ENCODE results near the gene LRMDA. TPM values are rescaled to one million over a fixed set of nuclear protein-coding genes. Genes with fewer than 3 reads are reported as not detected.

The LRMDA gene
- total RNA-seq, 2 donors from 2014 or later: 12.2 to 25.4 TPM

- Histone ChIP-seq H3K27me3 (no peaks in the 10 kb centered on the region), H3K4me3 (peak overlapping the region in 1 of 2 donors; percentile 18), H3K4me1 (peaks cover 42% of the 10 kb centered on the region), H3K27ac (peak overlapping the region; percentile 63 to 100 (median 90)), H3K9me3 (no peaks in the 10 kb centered on the region), H3K36me3 (replicated peaks in 1 of 2; ENCODE audit: insufficient read depth in 1 of 2, low read depth in 2 of 2) (no peaks in the 10 kb centered on the region)
- no peak for TF ChIP-seq POLR2A (IDR thresholded peaks at IDR 0.05)
- TF ChIP-seq CTCF (IDR thresholded peaks at IDR 0.05): peak in 4 of 7 experiments; percentile 10 to 32 (median 26)
- 27 to 69% methylated on average over 21 to 37 of the region's 37 CpGs for WGBS, 2 donors
- DNase-seq (peak; percentile 33 to 61 (median 37)), ATAC-seq (no peak)
- intact Hi-C loops (cut with DNase I): loop anchor here (10.0 kb wide), 1 partner anchor 628 kb away; no protein-coding TSS in a partner anchor
Observed at GRCh38 chr10:75407224-75407712, 24.2 kb upstream of the LRMDA start.

GRCh38 chr10:75407713-75408508 is 23.5 kb upstream of the LRMDA start:
- H3K27me3 ChIP-seq: no peaks in the 10 kb centered on the region
- no peaks in the 10 kb centered on the region for H3K9me3 ChIP-seq
- no peaks in the 10 kb centered on the region for H3K36me3 ChIP-seq (replicated peaks in 1 of 2; ENCODE audit: insufficient read depth in 1 of 2, low read depth in 2 of 2)
- peak in 2 of 7 experiments; percentile 13 to 22 for TF ChIP-seq CTCF (IDR thresholded peaks at IDR 0.05)
- TF ChIP-seq POLR2A (IDR thresholded peaks at IDR 0.05): peak in 1 of 3 donors; percentile 23
- H3K27ac ChIP-seq: peak overlapping the region; percentile 63 to 100 (median 90)
- peak overlapping the region; percentile 54 to 95 for H3K4me3 ChIP-seq
- intact Hi-C loops (cut with DNase I): loop anchor here (10.0 kb wide), 1 partner anchor 627 kb away; no protein-coding TSS in a partner anchor
- no peak for ATAC-seq
- H3K4me1 ChIP-seq: peaks cover 42% of the 10 kb centered on the region
- peak; percentile 35 to 64 (median 46) for DNase-seq
- 21 to 52% methylated on average over 42 to 66 of the region's 68 CpGs for WGBS, 2 donors

- H3K27ac ChIP-seq: peak overlapping the region; percentile 63 to 100 (median 90)
- 6 to 18% methylated on average over 21 to 23 of the region's 27 CpGs for WGBS, 2 donors
- H3K27me3 ChIP-seq: no peaks in the 10 kb centered on the region
- H3K9me3 ChIP-seq: no peaks in the 10 kb centered on the region
- TF ChIP-seq CTCF (IDR thresholded peaks at IDR 0.05): no peak
- no peak for TF ChIP-seq POLR2A (IDR thresholded peaks at IDR 0.05)
- peak overlapping the region; percentile 54 to 95 for H3K4me3 ChIP-seq
- intact Hi-C loops (cut with DNase I): loop anchor here (10.0 kb wide), 1 partner anchor 626 kb away; no protein-coding TSS in a partner anchor
- ATAC-seq (no peak), DNase-seq (peak; percentile 14 to 35 (median 28))
- H3K36me3 ChIP-seq (replicated peaks in 1 of 2; ENCODE audit: insufficient read depth in 1 of 2, low read depth in 2 of 2): no peaks in the 10 kb centered on the region
- H3K4me1 ChIP-seq: peaks cover 42% of the 10 kb centered on the region
Observed at GRCh38 chr10:75408509-75408875, 22.9 kb upstream of the LRMDA start.

- DNase-seq (peak; percentile 83 to 89 (median 85)), ATAC-seq (peak; percentile 79)
- peaks cover 41% of the 10 kb centered on the region for H3K4me1 ChIP-seq
- H3K9me3 ChIP-seq: no peaks in the 10 kb centered on the region
- H3K27ac ChIP-seq: peak overlapping the region; percentile 78 to 100 (median 90)
- intact Hi-C loops (cut with DNase I): loop anchor here (10.0 kb wide), 1 partner anchor 626 kb away; no protein-coding TSS in a partner anchor
- H3K36me3 ChIP-seq (replicated peaks in 1 of 2; ENCODE audit: insufficient read depth in 1 of 2, low read depth in 2 of 2): no peaks in the 10 kb centered on the region
- TF ChIP-seq CTCF (IDR thresholded peaks at IDR 0.05): peak in 5 of 7 experiments; percentile 16 to 63 (median 46)
- peak; percentile 46 to 80 (median 77) for TF ChIP-seq POLR2A (IDR thresholded peaks at IDR 0.05)
- no peaks in the 10 kb centered on the region for H3K27me3 ChIP-seq
- peak overlapping the region; percentile 54 to 95 for H3K4me3 ChIP-seq
- 0 to 2% methylated on average over 32 to 69 of the region's 76 CpGs for WGBS, 2 donors
Observed at GRCh38 chr10:75408911-75409885, 22.2 kb upstream of the LRMDA start.

All from body of pancreas (tissue), 4 donors.